Neural crest cell (in vitro differentiated cells): ENCODE measurements around the gene GNA15. TPM values are rescaled to one million over a fixed set of nuclear protein-coding genes. Genes with fewer than 3 reads are reported as not detected.

Experiments used
- DNase-seq: peaks from one replicate; pipeline ENCODE4 v3.0.0; 2021; ENCODE audit warnings: low read depth, mixed read lengths, low spot score
- H3K27ac Mint-ChIP-seq: one replicate; pipeline ENCODE4 v1.8.0; 2021; ENCODE audit warnings: mild to moderate bottlenecking, mixed read lengths; ENCODE audit not compliant: unreplicated experiment
- H3K27me3 Mint-ChIP-seq: 2 replicates; pipeline ENCODE4 v1.8.0; 2021; ENCODE audit warnings: low read depth, mild to moderate bottlenecking, mixed read lengths
- H3K36me3 Mint-ChIP-seq: 2 replicates; pipeline ENCODE4 v1.8.0; 2021; ENCODE audit warnings: low read depth, mild to moderate bottlenecking, mixed read lengths
- H3K4me1 Mint-ChIP-seq: 2 replicates; pipeline ENCODE4 v1.8.0; 2021; ENCODE audit warnings: mixed read lengths
- H3K4me3 Mint-ChIP-seq: one replicate; pipeline ENCODE4 v1.8.0; 2021; ENCODE audit warnings: mild to moderate bottlenecking, mixed read lengths
- H3K9me3 Mint-ChIP-seq: 2 replicates; pipeline ENCODE4 v1.8.0; 2021; ENCODE audit warnings: mixed read lengths
- total RNA-seq: library from RNA; stranded (reverse); gene quantifications from 2 replicates; pipeline ENCODE4 v1.2.1, GENCODE V29; 2021
- TF ChIP-seq, protein P1 (sequence below): fragments of 200-600 bp; sonication (generic); conservative IDR thresholded peaks from 2 replicates; pipeline ENCODE4 v1.5.0; 2021; ENCODE audit warnings: antibody characterized with exemption, mild to moderate bottlenecking

GNA15 gene
- total RNA-seq, 1 donor from 2014 or later: not detected

DNA sequence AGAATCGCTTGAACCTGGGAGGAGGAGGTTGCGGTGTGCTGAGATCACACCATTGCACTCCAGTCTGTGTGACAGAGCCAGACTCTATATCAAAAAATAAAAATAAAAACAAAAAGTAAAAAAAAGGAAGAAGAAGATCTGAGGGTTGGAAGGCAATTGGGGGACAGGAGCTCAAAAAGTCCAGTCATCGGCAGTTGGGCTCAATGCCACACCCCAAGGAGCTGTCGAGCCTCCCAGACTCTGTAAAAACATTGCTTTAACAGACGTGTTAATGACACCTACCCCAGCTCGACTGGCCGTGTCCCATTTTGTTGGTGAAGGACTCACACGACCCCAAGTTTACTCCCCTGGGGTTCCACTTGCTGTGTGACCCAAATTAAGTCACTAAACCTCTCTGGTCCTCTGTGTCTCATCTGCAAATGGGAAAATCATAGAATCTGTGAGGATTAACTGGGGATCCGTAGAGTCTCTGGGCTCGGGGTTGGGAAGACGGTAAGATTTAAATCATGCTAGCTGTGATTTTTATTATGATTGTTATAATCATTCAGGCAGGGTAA is 7.0 kb downstream of the GNA15 start:
- Mint-ChIP-seq H3K36me3 (no peaks in the 10 kb centered on the region), H3K27ac (no peak overlapping the region), H3K9me3 (no peaks in the 10 kb centered on the region), H3K27me3 (peaks cover 3% of the 10 kb centered on the region), H3K4me1 (no peaks in the 10 kb centered on the region), H3K4me3 (no peak overlapping the region)
- no peak for DNase-seq
- TF ChIP-seq, protein P1, sequence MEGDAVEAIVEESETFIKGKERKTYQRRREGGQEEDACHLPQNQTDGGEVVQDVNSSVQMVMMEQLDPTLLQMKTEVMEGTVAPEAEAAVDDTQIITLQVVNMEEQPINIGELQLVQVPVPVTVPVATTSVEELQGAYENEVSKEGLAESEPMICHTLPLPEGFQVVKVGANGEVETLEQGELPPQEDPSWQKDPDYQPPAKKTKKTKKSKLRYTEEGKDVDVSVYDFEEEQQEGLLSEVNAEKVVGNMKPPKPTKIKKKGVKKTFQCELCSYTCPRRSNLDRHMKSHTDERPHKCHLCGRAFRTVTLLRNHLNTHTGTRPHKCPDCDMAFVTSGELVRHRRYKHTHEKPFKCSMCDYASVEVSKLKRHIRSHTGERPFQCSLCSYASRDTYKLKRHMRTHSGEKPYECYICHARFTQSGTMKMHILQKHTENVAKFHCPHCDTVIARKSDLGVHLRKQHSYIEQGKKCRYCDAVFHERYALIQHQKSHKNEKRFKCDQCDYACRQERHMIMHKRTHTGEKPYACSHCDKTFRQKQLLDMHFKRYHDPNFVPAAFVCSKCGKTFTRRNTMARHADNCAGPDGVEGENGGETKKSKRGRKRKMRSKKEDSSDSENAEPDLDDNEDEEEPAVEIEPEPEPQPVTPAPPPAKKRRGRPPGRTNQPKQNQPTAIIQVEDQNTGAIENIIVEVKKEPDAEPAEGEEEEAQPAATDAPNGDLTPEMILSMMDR: no peak

DNA sequence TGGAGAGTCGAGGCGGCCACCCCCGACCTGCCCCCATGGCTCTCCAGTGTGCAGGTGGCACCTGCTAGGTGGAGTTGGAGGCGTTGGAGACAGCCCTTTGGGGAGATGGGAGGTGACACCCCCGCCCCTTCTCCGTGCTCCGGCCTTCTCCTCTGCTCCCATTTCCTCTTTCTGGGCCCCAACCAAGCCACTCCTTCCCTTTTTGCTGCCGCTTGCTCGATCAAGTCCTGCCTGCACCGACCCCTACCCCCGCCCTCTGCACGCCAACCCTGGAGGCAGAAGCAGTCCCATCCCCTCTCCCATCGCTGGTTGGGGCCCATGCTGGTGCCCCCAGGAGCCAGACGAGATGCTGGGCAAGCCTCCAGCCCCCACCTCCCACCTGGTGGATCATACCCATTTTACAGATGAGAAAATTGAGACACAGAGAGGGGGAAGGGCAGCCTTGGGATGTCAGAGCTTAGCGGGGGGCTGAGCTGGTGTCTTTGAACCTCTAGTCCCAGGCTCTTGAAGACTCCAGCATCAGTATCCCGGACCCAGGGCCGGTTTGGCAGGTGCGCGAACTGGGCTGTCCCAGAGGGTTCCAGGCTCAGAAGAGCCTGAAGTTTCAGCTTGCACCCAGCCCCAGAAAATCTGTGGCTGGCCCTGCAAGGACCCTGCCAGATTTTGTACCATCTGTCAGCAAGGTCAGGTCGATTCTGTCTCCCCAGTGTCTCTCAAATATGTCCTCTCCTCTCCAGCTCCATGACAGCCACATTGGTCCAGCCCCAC is 10.3 kb downstream of the GNA15 start:
- no peaks in the 10 kb centered on the region for H3K36me3 Mint-ChIP-seq
- no peaks in the 10 kb centered on the region for H3K4me1 Mint-ChIP-seq
- no peak overlapping the region for H3K4me3 Mint-ChIP-seq
- no peak for DNase-seq
- H3K27ac Mint-ChIP-seq: no peak overlapping the region
- TF ChIP-seq, protein P1: no peak
- H3K27me3 Mint-ChIP-seq: peaks cover 19% of the 10 kb centered on the region
- no peaks in the 10 kb centered on the region for H3K9me3 Mint-ChIP-seq

DNA sequence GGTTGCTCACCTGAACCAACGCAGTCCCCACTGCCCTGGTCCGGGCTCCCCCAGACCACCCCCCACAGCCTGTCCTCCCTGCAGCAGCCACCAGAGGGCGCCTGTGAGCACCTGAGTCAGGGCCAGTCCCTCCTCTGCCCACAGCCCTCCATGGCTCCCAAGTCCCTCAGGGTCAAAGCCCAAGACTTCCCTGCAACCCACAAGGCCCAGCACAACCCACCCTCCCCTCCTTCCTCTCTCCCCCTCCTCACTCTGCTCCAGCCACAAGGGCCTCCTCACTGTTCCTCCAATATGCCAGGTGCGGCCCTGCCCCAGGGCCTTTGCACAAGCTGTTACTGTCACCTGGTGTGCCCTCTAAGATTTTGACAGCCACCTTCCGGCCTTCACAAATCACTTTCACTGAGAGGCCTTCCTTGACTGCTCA is 10.9 kb downstream of the GNA15 start:
- Mint-ChIP-seq H3K36me3 (no peaks in the 10 kb centered on the region), H3K4me1 (no peaks in the 10 kb centered on the region), H3K27me3 (peaks cover 19% of the 10 kb centered on the region), H3K27ac (no peak overlapping the region), H3K4me3 (no peak overlapping the region), H3K9me3 (no peaks in the 10 kb centered on the region)
- DNase-seq: peak; percentile 63
- TF ChIP-seq, protein P1: peak; percentile 69

DNA sequence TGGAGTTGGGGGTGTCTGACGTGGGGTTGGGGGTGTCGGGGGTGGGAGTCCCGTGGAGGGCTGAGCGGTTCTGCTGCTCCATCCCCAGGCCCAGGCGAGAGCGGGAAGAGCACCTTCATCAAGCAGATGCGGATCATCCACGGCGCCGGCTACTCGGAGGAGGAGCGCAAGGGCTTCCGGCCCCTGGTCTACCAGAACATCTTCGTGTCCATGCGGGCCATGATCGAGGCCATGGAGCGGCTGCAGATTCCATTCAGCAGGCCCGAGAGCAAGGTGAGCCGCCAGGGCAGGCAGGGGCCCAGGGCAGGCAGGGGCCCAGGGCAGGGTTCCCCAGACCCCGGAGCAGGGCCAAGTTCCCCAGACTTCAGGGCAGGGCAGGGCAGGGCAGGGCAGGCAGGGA is 12.7 kb downstream of the GNA15 start:
- H3K9me3 Mint-ChIP-seq: no peaks in the 10 kb centered on the region
- DNase-seq: no peak
- no peak overlapping the region for H3K27ac Mint-ChIP-seq
- TF ChIP-seq, protein P1: no peak
- no peaks in the 10 kb centered on the region for H3K4me1 Mint-ChIP-seq
- peaks cover 16% of the 10 kb centered on the region for H3K27me3 Mint-ChIP-seq
- no peak overlapping the region for H3K4me3 Mint-ChIP-seq
- H3K36me3 Mint-ChIP-seq: no peaks in the 10 kb centered on the region

DNA sequence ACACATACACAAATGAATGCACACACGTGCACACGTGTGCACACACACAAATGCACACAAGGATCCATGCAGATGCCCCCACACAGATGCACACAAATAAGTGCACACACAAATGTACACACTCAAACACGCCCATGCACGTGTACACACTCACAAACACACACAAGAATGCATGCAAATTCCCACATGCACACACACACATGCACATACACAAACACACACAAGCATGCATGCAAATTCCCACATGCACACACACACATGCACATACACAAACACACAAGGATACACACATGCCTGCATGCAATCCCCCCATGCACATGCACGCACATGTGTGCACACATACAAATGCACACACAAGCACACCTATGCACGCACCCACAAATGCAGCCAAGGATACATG is 13.3 kb downstream of the GNA15 start:
- H3K27me3 Mint-ChIP-seq: peaks cover 16% of the 10 kb centered on the region
- no peaks in the 10 kb centered on the region for H3K9me3 Mint-ChIP-seq
- TF ChIP-seq, protein P1: no peak
- no peak overlapping the region for H3K27ac Mint-ChIP-seq
- no peak for DNase-seq
- no peaks in the 10 kb centered on the region for H3K4me1 Mint-ChIP-seq
- no peaks in the 10 kb centered on the region for H3K36me3 Mint-ChIP-seq
- H3K4me3 Mint-ChIP-seq: no peak overlapping the region
